ENCODE data around the gene CIZ1.

- no peak for TF ChIP-seq CTCF (IDR thresholded peaks at IDR 0.05)
- TF ChIP-seq POLR2AphosphoS5 (IDR thresholded peaks at IDR 0.05), result no peak
- no peak for TF ChIP-seq POLR2A (IDR thresholded peaks at IDR 0.05)
Observed at GRCh38 chr9:128206916-128207910, 15.8 kb upstream of the CIZ1 start.
